Measurements from ENCODE around the gene PAX6.
"Not testable (repeated sequence)": the region's sequence is repeated elsewhere in the genome, so short reads cannot be mapped to it uniquely, and the experiment has no call there.

PAX6 gene

DNA sequence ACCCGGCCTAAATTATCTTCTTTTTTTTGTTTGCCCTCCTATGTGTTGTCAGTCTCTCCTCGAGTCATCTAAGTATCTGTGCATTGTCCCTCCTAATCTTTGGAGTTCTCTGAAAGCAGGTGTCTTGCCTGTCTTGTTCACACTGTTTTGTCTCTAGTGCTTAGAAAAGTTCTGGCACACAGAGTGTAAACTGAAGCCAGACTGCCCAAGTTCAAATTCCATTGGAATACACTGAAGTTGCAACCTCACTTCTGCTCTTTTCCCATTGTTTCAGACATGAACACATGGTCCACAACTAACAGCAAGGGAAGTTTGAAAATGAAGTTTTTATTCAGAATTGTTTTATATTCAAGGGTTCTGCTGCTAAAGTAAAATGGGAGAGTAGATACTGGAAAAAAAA lies 38.7 kb downstream of the PAX6 start:
- in situ Hi-C loops (cut with HindIII; ENCODE audit: low sequenced_read_pairs): no loop called here

DNA sequence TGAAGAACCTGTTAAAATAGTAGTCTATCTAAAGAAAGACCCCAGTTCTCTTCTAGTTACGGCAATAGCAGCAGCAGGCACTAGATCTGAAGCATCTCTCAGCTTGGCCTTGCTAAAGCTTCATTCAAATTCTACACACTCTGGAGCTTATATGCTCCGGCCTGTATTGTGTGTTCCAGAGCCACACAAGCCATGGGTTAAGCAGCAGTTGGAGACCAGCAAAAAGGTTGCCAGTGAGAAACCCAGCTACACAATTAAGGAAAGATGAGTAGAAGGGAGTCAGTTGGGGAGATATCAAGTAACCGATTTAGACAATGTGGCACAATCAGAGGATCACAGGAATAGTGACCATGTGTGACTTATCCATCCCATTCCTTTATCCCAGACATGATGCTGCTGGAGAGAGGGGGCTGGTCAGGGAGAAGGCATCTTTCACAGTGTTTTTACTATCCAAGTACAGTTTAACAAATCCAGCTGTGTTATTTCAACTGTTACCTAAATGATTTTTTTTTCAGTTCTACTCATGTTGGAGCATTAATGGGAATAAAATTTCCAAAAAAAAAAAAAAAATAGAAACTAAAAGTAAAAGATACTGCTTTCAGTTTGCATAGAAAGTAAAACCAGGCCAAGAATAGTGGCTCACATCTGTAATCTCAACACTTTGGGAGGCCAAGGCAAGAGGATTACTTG lies 41.0 kb downstream of the PAX6 start:
- in situ Hi-C loops (cut with HindIII; ENCODE audit: low sequenced_read_pairs): no loop called here

DNA sequence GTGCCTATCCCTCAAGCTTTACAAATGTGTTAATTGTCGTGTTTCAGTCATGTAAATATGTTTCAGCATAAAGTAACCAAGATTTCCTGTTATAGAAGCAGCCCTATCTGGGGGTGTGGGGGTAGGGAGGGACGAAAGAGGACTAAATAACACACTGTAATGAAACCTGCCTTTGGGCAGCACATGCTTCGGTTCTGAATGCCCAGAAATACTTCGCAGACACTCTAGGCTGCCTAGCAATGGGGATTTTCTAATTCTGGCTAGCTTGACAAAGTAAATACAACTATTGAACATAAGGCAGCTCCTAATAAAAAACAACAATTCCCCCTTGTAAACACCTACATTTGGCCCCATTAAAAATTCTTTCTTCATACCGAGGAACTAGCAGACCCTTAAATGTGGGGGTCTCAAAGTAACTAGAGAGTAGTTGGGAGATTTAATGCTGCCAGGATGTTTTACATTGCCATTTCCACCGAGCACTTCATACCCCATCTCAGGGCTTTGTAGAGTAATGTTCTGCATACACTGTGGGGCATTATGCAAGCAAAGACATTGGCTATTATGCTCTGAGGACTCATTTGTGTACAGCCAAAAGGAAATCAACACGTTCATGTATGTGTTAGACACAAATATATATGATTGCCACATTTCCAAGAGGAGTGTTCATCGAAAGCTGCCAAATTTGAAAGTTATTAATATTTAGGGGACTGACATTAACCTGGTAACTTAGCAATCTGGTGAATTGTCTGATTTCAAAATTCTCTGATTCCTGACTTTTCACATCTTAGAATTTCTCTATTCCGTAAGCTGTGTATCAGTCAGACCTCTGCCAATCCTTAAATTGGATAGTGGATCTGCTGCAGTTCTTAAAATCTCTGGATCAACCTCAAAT lies 42.1 kb downstream of the PAX6 start:
- in situ Hi-C loops (cut with HindIII; ENCODE audit: low sequenced_read_pairs): no loop called here

DNA sequence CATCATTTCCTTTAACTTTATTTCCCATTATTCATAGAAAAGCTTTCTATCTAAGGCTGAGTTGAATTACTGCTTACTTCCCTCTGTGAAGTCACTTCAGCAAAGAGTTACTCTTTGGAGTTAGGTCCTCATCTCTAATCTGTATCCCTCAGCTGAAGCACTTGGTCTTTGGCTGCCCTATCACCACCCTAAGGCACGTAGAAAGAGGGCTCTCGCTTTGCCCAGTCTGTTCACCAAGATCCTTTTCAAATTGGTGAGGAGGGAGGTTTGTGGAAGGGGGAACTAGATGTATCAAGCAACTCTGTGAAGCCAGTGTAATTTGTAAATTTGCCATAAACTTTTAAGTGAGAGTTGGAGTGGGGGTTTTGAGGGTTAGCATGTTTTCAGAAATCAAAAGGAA lies 43.4 kb downstream of the PAX6 start:
- in situ Hi-C loops (cut with HindIII; ENCODE audit: low sequenced_read_pairs): no loop called here

DNA sequence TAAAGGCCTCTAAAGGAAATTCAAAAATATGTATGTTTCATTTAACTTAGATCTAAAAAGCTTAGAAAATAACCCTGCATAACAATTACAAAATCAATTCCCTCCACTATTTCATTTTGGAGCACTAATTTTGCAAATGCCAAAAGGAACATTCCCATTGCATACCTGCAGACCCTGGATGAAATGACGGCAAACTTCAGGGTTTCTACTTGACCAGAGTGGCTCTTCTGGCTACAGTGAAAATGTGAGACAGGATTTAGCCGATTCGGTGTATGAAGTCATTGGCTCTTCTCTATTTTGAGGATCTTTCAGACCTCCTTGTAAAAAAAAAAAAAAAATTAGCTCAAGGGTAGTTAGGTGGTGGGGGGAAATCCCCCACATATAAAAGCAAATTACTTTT lies 44.1 kb downstream of the PAX6 start:
- in situ Hi-C loops (cut with HindIII; ENCODE audit: low sequenced_read_pairs): no loop called here

DNA sequence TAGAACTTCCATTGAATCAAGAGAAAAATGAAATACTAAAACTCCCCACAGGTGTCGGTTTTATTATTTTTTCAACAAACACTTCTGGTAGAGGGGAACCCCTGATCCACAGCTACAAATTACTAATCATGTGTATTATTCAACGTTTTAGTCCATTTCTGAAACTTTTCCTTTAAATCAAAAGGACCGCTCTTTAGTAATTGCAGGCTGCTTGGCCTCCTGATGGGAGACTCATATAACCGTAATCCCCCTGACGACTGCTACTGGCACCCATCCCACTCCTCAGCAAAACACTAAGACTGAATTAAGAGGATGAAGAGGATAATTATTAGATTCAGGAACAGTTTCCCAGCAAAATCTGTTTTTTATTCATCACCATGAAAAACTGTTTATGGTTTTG lies 46.4 kb downstream of the PAX6 start:
- in situ Hi-C loops (cut with HindIII; ENCODE audit: low sequenced_read_pairs): no loop called here

DNA sequence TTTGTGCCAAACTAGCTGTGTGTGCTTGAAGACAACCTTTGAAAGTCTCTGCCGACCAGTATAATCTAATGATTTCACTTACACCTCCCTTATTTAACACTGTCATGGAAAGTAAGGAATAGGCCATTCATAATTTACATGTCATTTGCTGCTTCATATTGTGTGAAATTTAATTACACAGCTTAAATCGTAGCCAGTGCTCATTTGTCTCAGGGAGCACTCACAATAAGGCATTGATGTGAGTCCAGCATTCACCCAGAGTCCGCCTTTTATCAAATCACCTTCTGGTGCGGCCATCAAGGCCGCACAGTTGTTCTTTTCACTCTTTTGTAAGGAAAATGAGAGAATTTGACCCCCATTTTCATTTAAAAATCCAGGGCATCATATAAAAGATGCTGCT lies 46.9 kb downstream of the PAX6 start:
- in situ Hi-C loops (cut with HindIII; ENCODE audit: low sequenced_read_pairs): no loop called here

DNA sequence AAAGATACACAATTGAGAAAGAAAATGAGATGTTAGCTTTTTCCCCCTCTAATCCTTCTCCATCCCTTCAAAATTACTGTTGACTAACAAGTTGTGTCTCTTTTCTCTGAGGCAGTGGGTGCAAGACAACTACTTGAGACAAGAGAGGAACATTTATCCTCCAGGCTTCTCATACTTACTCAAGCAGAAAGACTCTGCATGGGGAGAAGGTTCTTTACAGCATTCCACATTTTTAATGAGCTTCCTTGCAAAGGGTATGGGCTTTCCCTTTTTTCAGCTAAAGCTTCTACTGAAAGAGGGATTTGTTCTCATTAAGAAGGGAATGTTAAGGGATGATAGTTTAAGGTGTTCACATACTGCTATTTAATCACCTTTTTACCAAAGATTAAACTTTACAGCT lies 47.8 kb downstream of the PAX6 start:
- in situ Hi-C loops (cut with HindIII; ENCODE audit: low sequenced_read_pairs): no loop called here

DNA sequence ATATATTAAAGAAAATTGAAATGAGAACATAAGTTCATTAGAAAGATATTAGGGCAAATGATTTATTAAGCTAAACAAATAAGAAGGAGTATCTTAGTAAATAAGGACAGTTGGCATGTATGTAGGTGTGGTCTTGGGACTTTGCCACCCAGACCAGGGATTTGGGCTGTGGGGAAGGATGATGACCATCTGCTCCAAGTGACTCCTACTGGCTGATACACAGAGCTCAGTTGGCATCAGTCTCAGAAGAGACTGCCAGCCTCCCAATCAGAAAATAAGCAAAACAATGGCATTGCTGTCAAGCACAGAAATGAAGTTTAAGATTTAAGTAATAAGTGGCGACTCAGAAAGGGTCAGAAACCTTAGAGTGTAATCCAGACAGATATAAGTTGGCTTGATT lies 49.5 kb downstream of the PAX6 start:
- in situ Hi-C loops (cut with HindIII; ENCODE audit: low sequenced_read_pairs): no loop called here

DNA sequence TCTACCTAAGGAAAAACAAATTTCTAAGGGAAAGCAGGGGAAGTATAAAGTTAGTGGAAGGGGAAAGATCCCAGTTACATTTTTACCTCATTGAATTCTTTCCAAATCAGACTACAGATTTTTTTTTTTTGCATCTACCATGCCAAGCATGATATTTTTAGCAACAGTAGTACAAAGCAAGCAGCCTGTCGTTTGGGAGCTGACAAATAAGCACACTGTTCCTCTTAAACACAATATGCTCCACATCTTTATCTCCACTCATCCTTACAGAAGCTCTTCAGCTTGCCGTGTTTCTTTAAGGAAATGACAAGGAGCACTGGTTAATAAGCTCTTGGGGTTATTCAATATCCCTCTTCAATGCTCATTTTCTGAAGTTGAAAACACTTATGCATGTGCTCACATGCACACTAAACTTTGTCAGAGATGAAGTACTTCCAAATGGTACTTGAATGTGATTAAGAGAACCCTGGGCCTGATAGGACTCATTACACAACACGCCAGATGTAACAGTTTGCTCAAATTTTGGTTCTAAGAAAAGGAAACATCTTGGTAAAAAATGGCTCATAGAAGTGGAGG lies 53.8 kb downstream of the PAX6 start:
- in situ Hi-C loops (cut with HindIII; ENCODE audit: low sequenced_read_pairs): no loop called here

DNA sequence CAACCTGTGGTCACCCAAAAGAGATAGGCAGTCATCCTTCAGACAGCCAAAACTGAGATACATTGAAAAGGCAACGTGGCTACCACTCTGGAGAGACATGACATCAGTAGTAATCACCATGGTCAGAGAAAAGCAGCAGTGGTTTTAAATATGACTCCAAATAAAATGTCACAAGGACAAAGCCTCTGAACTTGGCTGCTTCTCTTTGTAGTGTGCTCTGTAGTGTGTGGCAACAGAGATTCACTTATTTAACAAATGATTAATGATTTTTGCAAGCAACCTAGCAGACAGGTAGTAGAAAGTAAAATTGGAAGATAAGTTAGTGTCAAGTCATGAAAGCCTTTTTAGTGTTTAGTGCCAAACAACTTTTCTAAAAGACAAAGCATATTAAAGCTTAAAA lies 63.5 kb downstream of the PAX6 start:
- in situ Hi-C loops (cut with HindIII; ENCODE audit: low sequenced_read_pairs): no loop called here

DNA sequence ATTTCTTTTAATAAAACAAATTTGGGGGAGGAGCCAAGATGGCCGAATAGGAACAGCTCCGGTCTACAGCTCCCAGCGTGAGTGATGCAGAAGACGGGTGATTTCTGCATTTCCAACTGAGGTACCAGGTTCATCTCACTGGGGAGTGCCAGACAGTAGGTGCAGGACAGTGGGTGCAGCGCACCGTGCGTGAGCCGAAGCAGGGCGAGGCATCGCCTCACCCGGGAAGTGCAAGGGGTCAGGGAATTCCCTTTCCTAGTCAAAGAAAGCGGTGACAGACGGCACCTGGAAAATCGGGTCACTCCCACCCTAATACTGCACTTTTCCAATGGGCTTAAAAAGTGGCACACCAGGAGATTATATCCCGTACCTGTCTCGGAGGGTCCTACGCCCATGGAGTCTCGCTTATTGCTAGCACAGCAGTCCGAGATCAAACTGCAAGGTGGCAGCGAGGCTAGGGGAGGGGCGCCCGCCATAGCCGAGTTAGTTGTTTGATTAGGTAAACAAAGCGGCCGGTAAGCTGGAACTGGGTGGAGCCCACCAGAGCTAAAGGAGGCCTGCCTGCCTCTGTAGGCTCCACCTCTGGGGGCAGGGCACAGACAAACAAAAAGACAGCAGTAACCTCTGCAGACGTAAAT lies 70.3 kb downstream of the PAX6 start:
- in situ Hi-C loops (cut with HindIII; ENCODE audit: low sequenced_read_pairs): not testable (repeated sequence)

DNA sequence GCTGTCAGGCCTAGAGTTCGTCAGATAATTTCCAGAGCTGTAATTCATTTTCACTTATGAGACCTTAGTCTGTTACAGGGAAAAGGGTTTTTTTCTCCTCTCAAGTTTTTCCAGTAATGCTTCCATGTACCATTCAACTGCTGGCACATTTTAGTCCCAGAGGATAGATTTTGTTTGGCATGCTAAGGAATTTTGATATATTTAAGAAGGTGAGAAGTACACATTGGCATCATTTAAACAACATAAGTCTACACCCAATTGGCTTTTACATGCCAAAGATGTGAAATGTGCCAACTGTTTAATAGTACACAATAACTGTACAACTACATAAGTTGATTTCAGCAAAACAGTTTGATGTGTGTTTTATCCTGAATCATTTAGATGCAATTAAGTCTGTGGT lies 71.0 kb downstream of the PAX6 start:
- in situ Hi-C loops (cut with HindIII; ENCODE audit: low sequenced_read_pairs): no loop called here

Data from DLD1 (cell line).